T-cell (primary cell): ENCODE data around the gene IQGAP3. TPM values are rescaled to one million over a fixed set of nuclear protein-coding genes. Genes with fewer than 3 reads are reported as not detected.
A peak's percentile ranks its signal among the peaks of the same experiment; 100 is the strongest.

ENCODE experiments used
- ATAC-seq, 4 experiments: fragments of 200-7000 bp in 3 of 4; fragments of 150-1000 bp in 1 of 4; cut with Tn5 transposase; replicated peaks in 1 of 4; 1 replicate in 3 of 4; 2 replicates in 1 of 4; pipeline ENCODE4 v1.10.0; 2021; ENCODE audit warnings: moderate library complexity in 3 of 4, mild to moderate bottlenecking in 2 of 4, moderate number of reproducible peaks in 1 of 4
- CTCF ChIA-PET, 2 donors: fragments of 300-600 bp; sonication (Branson Sonifier 250); formaldehyde crosslinking; loops; one replicate each; lab custom pipeline; 2022; ENCODE audit warnings: antibody characterized with exemption in 2 of 2; lab: Charles Lee
- POLR2A ChIA-PET, 2 donors: fragments of 300-600 bp; sonication (Branson Sonifier 250); formaldehyde crosslinking; loops; one replicate each; lab custom pipeline; 2022; ENCODE audit warnings: antibody characterized with exemption in 2 of 2; lab: Charles Lee
- DNase-seq, 35 experiments: peaks; one replicate each; pipeline versions ENCODE4 v3.0.0 to v3.0.0-alpha.2; 2013 to 2023
- H3K27ac ChIP-seq: one replicate; pipeline ENCODE4 v1.5.1; 2013; ENCODE audit warnings: low read length
- H3K27me3 ChIP-seq, 2 experiments: replicated peaks in 1 of 2; 1 replicate in 1 of 2; 2 replicates in 1 of 2; pipeline versions ENCODE4 v1.6.1 to v1.7.0; 2013; ENCODE audit warnings: low read length in 1 of 2, mixed read lengths in 1 of 2; ENCODE audit not compliant: control insufficient read depth in 2 of 2, insufficient read depth in 2 of 2; ENCODE audit errors: extremely low read depth in 1 of 2
- H3K36me3 ChIP-seq, 2 donors: 1 replicate in 1 of 2; 2 replicates in 1 of 2; pipeline versions ENCODE4 v1.6.1 to v1.7.0; 2013; ENCODE audit warnings: low read length in 1 of 2; ENCODE audit not compliant: control insufficient read depth in 2 of 2, insufficient read depth in 1 of 2; ENCODE audit errors: extremely low read depth in 1 of 2
- H3K4me1 ChIP-seq, 2 experiments: 1 replicate in 1 of 2; 2 replicates in 1 of 2; pipeline versions ENCODE4 v1.6.1 to v1.7.0; 2013; ENCODE audit warnings: low read length in 2 of 2, mixed read lengths in 1 of 2; ENCODE audit not compliant: insufficient read depth in 2 of 2, control insufficient read depth in 1 of 2; ENCODE audit errors: extremely low read depth in 1 of 2
- H3K4me3 ChIP-seq, 2 donors: 1 replicate in 1 of 2; 2 replicates in 1 of 2; pipeline versions ENCODE4 v1.5.1 to v1.7.0; 2013; ENCODE audit warnings: mild to moderate bottlenecking in 2 of 2, low read length in 1 of 2, moderate library complexity in 1 of 2; ENCODE audit not compliant: control insufficient read depth in 1 of 2; ENCODE audit errors: extremely low read depth in 1 of 2
- H3K9me3 ChIP-seq: 2 replicates; pipeline ENCODE4 v1.7.0; 2013
- H3K27ac Mint-ChIP-seq, 2 donors: one replicate each; pipeline ENCODE4 v1.8.0; 2020 to 2021; ENCODE audit warnings: mild to moderate bottlenecking in 2 of 2, mixed read lengths in 2 of 2
- H3K27me3 Mint-ChIP-seq, 2 donors: one replicate each; pipeline ENCODE4 v1.8.0; 2021 to 2022; ENCODE audit warnings: mixed read lengths in 2 of 2
- H3K36me3 Mint-ChIP-seq: one replicate; pipeline ENCODE4 v1.8.0; 2021; ENCODE audit warnings: mixed read lengths
- H3K4me1 Mint-ChIP-seq, 3 donors: one replicate each; pipeline ENCODE4 v1.8.0; 2020 to 2022; ENCODE audit warnings: mixed read lengths in 3 of 3, mild to moderate bottlenecking in 1 of 3
- H3K4me3 Mint-ChIP-seq, 3 donors: one replicate each; pipeline ENCODE4 v1.8.0; 2020 to 2022; ENCODE audit warnings: mild to moderate bottlenecking in 3 of 3, mixed read lengths in 3 of 3, moderate library complexity in 3 of 3
- H3K9me3 Mint-ChIP-seq, 3 donors: one replicate each; pipeline ENCODE4 v1.8.0; 2020 to 2022; ENCODE audit warnings: mixed read lengths in 3 of 3
- WGBS: methylation state at CpG from one replicate; pipeline ENCODE4 v1.1.5; 2013; ENCODE audit warnings: missing lambda C conversion rate; ENCODE audit not compliant: insufficient coverage; 5-methylcytosine and 5-hydroxymethylcytosine counted together
- total RNA-seq, 35 experiments: library from RNA in 6 of 35; stranded (reverse) in 6 of 35; fragments of 120-200 nt in 1 of 35; gene quantifications; one replicate each; pipeline versions ENCODE4 v1.2.1 to v1.2.4 and lab custom pipeline; 2013 to 2026

IQGAP3 gene
- total RNA-seq, 5 donors from 2014 or later (not counting 1 experiment from before 2014, with no cell fraction given): 0.13 to 0.19 (median 0.18) TPM; not detected in 1

DNA sequence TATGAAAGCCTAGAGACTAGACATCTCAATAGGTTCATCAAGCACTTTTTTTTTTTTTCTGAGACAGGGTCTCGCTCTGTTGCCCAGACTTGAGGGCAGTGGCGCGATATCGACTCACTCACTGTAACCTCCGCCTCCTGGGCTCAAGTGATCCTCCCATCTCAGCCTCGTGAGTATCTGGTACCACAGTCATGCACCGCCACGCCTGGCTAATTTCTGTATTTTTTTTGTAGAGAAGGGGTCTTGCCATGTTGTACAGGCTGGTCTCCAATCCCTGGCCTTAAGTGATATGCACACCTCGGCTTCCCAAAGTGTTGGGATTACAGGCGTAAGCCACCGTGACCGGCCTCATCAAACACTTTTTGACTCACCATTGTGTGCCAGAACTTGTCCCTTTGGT is 29.5 kb upstream of the IQGAP3 start:
- peak overlapping the region; percentile 77 for H3K27ac ChIP-seq
- DNase-seq: no peak
- H3K36me3 Mint-ChIP-seq: peaks cover 14% of the 10 kb centered on the region
- peaks cover 12 to 33% of the 10 kb centered on the region in 2 experiments for H3K4me1 ChIP-seq
- H3K4me3 Mint-ChIP-seq: peak overlapping the region; percentile 79 to 100 (median 99)
- peaks cover 8 to 21% of the 10 kb centered on the region in 2 donors for H3K36me3 ChIP-seq
- H3K27me3 Mint-ChIP-seq: no peaks in the 10 kb centered on the region
- no peaks in the 10 kb centered on the region for H3K27me3 ChIP-seq
- POLR2A ChIA-PET: no interaction called here
- WGBS: 73% methylated on average over 9 of the region's 12 CpGs
- CTCF ChIA-PET: interaction anchor here (0.6 to 1.3 kb wide), 7 partner anchors 9 to 274 kb away, joined by 3 to 4 read pairs (median 3); partner anchors contain the start of gene NAXE (in 1 of the 2)
- no peaks in the 10 kb centered on the region for H3K9me3 Mint-ChIP-seq
- no peaks in the 10 kb centered on the region for H3K9me3 ChIP-seq
- H3K4me1 Mint-ChIP-seq: peaks cover 26 to 35% (median 35%) of the 10 kb centered on the region in 3 donors
- peak overlapping the region; percentile 93 to 97 for H3K27ac Mint-ChIP-seq
- H3K4me3 ChIP-seq: peak overlapping the region; percentile 96 to 99
- ATAC-seq: no peak

DNA sequence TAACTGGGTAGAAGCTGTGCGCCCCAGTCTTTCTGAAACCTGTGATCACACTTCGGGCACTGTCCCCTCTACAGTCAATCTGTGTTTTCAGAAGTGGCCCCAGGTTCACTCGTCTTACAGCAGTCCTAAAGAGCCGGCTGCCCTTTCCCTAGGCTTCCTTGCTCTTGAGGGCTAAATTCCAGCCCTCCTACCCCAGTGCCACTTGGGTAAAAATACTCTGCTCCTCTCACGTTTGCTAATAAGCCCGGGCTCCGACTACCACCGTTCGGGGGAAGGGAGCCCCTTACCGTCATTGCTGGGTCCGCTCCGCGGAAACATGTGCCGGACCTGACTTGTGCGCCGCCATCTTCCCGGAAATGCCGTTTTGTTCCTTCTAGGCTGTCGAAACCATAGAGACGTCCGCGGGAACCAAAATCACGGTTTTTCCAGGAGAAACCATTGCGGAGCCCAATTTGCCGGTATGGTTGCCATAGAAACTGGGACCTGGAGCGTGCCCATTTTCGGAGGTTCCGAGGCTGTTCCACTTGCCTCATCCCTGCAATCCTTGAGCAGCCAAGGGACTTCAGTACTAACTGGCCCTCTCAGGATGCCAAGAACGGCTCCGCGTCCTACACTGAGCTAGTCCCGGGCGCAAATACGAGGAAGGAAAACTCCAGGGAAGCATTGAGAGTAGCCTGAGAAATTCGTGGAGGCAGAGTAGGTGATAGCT is 28.9 kb upstream of the IQGAP3 start, which contains the start of gene GPATCH4:
Gene GPATCH4 (minus strand): TSS at position 358 of the 709 bp plus-strand sequence.
- Mint-ChIP-seq H3K27me3 (no peaks in the 10 kb centered on the region), H3K4me3 (peak within 1 kb of the TSS; percentile 79 to 100 (median 99)), H3K27ac (peak within 1 kb of the TSS; percentile 93 to 97), H3K4me1 (peaks cover 26 to 35% (median 35%) of the 10 kb centered on the region in 3 donors), H3K9me3 (no peaks in the 10 kb centered on the region), H3K36me3 (peaks cover 17% of the 10 kb centered on the region)
- ChIA-PET POLR2A (interaction anchor here in 1 of 2 donors (0.6 kb wide), 1 partner anchor 100 kb away, joined by 5 read pairs; no protein-coding TSS in a partner anchor), CTCF (interaction anchor here in 1 of 2 donors (0.6 to 1.3 kb wide), 8 partner anchors 8 to 275 kb away, joined by 3 to 4 read pairs (median 3); partner anchors contain the start of gene NAXE)
- DNase-seq: peak; percentile 43 to 82 (median 60)
- Histone ChIP-seq H3K27me3 (no peaks in the 10 kb centered on the region), H3K36me3 (peaks cover 8 to 27% of the 10 kb centered on the region in 2 donors), H3K4me1 (peaks cover 12 to 33% of the 10 kb centered on the region in 2 experiments), H3K27ac (peak within 1 kb of the TSS; percentile 77), H3K9me3 (no peaks in the 10 kb centered on the region), H3K4me3 (peak within 1 kb of the TSS; percentile 96 to 99)
- 0% methylated on average over 27 of the region's 35 CpGs for WGBS
- peak; percentile 86 to 90 (median 88) for ATAC-seq

DNA sequence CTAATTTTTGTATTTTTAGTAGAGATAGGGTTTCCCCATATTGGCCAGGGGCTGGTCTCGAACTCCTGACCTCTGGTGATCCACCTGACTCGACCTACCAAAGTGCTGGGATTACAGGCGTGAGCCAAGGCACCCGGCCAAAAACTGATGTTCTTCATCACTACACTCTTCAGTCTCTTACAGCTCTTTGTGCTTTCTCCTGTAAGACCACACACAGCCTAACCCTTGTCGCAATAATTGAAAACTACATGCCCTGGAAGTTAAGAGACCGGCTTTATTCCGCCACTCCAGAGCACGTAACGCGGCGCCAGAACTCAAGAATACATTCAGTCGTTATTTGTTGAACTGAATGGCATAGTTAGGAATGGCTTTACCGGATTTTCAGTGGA is 28.4 kb upstream of the IQGAP3 start:
- Mint-ChIP-seq H3K4me1 (peaks cover 26 to 35% (median 35%) of the 10 kb centered on the region in 3 donors), H3K9me3 (no peaks in the 10 kb centered on the region), H3K27me3 (no peaks in the 10 kb centered on the region), H3K4me3 (peak overlapping the region; percentile 79 to 100 (median 99)), H3K27ac (peak overlapping the region; percentile 93 to 97), H3K36me3 (peaks cover 17% of the 10 kb centered on the region)
- H3K9me3 ChIP-seq: no peaks in the 10 kb centered on the region
- POLR2A ChIA-PET: interaction anchor here in 1 of 2 donors (0.6 kb wide), 1 partner anchor 100 kb away, joined by 5 read pairs; no protein-coding TSS in a partner anchor
- DNase-seq (no peak), ATAC-seq (peak in 3 of 4 experiments; percentile 6 to 24 (median 9))
- peaks cover 12 to 33% of the 10 kb centered on the region in 2 experiments for H3K4me1 ChIP-seq
- H3K36me3 ChIP-seq: peaks cover 10 to 32% of the 10 kb centered on the region in 2 donors
- H3K27me3 ChIP-seq: no peaks in the 10 kb centered on the region
- H3K27ac ChIP-seq: peak overlapping the region; percentile 77
- peak overlapping the region; percentile 96 to 99 for H3K4me3 ChIP-seq
- CTCF ChIA-PET: interaction anchor here in 1 of 2 donors (0.6 to 1.2 kb wide), 2 partner anchors 13 to 99 kb away, joined by 3 read pairs; no protein-coding TSS in a partner anchor
- 4% methylated on average over 12 of the region's 13 CpGs for WGBS

DNA sequence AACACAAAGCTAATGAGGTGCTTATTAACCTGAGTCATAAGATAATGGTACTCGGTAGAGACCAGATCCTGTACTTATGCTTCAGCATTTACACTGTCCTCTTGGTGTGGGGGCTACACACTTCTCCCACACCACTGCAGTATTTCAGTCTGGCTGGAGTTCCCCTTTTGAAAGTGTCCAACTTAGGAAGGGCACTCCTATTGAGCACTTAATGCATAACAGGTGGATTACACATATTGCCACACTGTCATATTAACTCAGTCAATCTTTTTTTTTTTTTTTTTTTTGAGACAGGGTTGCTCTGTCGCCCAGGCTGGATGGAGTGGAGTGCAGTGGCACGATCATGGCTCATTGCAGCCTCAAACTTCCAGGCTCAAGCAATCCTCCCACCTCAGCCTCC is 27.4 kb upstream of the IQGAP3 start:
- Mint-ChIP-seq H3K27me3 (no peaks in the 10 kb centered on the region), H3K36me3 (peaks cover 25% of the 10 kb centered on the region), H3K27ac (peak overlapping the region in 1 of 2 donors; percentile 36), H3K4me3 (peak overlapping the region in 2 of 3 donors; percentile 79 to 99), H3K9me3 (no peaks in the 10 kb centered on the region), H3K4me1 (peaks cover 35 to 38% (median 35%) of the 10 kb centered on the region in 3 donors)
- Histone ChIP-seq H3K27ac (peak overlapping the region; percentile 49), H3K4me3 (no peak overlapping the region), H3K27me3 (no peaks in the 10 kb centered on the region), H3K4me1 (peaks cover 12 to 33% of the 10 kb centered on the region in 2 experiments), H3K36me3 (peaks cover 18 to 41% of the 10 kb centered on the region in 2 donors), H3K9me3 (no peaks in the 10 kb centered on the region)
- ATAC-seq (peak in 1 of 4 experiments; percentile 64), DNase-seq (peak in 1 of 35 experiments; percentile 59)
- ChIA-PET POLR2A (no interaction called here), CTCF (interaction anchor here in 1 of 2 donors (1.6 kb wide), 1 partner anchor 9 kb away, joined by 4 read pairs; no protein-coding TSS in a partner anchor)
- WGBS: 20% methylated on average over 1 of the region's 3 CpGs

DNA sequence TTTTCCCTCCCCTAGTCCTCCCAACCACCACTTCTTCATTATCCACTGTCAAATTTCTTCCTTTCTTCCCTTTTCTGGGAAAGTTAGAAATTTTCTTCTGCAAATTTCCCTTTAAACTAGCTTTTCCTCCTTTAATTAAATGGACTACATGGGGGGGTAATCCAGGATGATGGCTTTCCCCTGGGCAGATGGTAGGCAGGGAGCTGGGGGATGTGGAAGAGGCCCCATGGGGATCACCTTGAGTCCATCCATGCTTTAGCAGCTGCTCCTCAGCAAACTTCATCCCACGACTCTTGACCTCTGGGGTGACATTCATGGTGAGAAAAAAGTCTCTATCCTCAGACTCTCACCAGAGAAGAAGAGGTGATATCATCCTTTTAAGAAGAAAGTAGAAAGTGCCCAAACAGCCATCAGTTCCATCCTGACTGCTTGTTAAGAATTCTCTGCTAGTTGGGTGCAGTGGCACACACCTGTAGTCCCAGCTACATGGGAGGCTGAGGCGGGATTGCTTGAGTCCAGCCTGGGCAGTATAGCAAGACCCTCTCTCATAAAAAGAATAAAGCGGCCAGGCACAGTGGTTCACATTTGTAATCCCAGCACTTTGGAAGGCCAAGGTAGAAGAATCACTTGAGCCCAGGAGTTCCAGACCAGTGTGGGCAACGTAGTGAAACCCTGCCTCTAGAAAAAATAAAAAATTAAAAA is 26.5 kb upstream of the IQGAP3 start:
- DNase-seq (no peak), ATAC-seq (no peak)
- H3K27ac ChIP-seq: no peak overlapping the region
- H3K9me3 Mint-ChIP-seq: no peaks in the 10 kb centered on the region
- no peaks in the 10 kb centered on the region for H3K27me3 Mint-ChIP-seq
- peaks cover 35 to 38% (median 37%) of the 10 kb centered on the region in 3 donors for H3K4me1 Mint-ChIP-seq
- H3K4me3 Mint-ChIP-seq: no peak overlapping the region
- H3K36me3 Mint-ChIP-seq: peaks cover 25% of the 10 kb centered on the region
- no peak overlapping the region for H3K27ac Mint-ChIP-seq
- peaks cover 24 to 48% of the 10 kb centered on the region in 2 donors for H3K36me3 ChIP-seq
- WGBS: no CpG with 5 or more reads among the region's 4 CpGs
- H3K27me3 ChIP-seq: no peaks in the 10 kb centered on the region
- H3K4me3 ChIP-seq: no peak overlapping the region
- ChIA-PET CTCF (interaction anchor here (0.6 to 1.6 kb wide), 3 partner anchors 10 to 139 kb away, joined by 3 to 4 read pairs (median 4); no protein-coding TSS in a partner anchor), POLR2A (no interaction called here)
- H3K9me3 ChIP-seq: no peaks in the 10 kb centered on the region
- H3K4me1 ChIP-seq: peaks cover 12 to 33% of the 10 kb centered on the region in 2 experiments
